HG03095 (cell line): ENCODE results near the gene ANK2.
"Not testable (repeated sequence)": the region's sequence is repeated elsewhere in the genome, so short reads cannot be mapped to it uniquely, and the experiment has no call there.

Source experiments
- ATAC-seq: cut with Tn5 transposase; IDR thresholded peaks from one replicate; pipeline ENCODE4 v1.9.1; 2021; ENCODE audit warnings: moderate library complexity; ENCODE audit not compliant: unreplicated experiment

ANK2 gene

DNA sequence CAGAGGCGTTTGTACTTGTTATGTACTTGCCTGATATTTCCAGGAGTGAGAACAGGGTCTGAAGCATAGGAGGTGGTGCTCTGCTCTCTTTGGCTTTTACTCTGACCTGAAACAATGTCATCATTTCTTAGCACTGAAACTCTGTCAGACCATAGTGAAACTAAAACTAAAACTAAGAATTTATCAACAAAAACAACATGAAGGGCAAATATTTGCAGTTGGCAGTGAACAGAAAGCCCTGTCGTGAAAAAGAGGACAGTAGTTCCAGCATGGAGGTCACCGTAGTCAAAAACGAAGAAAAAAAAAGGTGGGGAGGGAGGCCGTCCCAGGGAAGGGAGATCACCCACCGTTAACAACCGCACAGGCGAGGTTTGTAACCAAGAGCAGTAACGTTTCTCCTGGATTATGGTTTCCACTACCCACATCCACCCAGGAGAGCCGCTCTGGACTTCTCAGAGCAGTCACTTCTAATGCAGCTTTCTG lies 97.5 kb downstream of the ANK2 start:
- peak; percentile 91 for ATAC-seq

DNA sequence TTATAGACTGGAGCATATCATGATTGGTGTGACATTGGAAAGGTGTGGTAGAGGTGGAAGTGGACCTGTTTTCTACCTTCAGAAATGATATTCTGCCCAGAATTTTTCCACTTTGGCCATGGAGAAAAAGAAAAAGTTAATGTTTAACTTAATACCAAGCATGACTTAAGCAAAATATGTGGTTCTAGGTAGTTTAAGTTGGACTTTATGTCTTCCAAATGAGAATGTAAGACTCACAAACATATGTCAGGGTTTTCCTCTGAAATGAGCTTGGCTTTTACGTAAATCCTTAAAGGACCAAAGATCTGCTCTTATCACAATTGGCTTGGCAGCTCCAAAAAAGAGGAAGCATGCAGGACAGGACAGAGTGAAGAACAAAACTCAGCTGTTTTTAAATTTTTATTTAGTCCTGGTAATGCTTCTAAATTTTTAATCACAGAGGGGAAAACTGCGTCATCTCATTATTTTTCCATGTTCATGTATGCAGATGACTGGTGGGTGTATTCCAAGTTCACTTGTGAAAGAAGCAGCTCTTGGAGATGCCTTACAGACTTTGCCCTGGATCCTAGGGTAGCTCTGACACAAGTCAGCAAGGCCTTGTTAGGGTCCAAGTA lies 98.2 kb downstream of the ANK2 start:
- no peak for ATAC-seq

DNA sequence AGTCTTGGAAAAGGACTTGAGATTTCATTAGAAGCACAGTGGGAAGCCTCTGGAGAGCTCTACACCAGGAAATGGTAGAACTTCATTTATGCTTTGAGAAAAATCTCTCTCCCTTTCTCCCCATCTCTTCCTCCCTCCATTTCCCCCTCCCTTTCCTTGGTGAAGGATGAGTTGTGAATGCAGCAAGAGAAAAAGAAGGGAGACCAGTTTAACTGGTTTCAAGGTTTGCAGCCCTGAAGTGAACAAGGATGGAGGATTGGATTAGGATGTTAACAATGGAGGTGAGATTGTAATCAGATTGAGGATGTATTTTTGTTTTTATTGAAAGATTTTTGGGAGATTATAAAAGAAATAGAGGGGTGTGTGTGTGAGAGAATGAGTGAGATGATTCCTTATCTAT lies 99.5 kb downstream of the ANK2 start:
- ATAC-seq = no peak

- no peak for ATAC-seq
These were observed 104.2 kb downstream of the ANK2 start for GRCh38 chr4:113153529-113154101.

DNA sequence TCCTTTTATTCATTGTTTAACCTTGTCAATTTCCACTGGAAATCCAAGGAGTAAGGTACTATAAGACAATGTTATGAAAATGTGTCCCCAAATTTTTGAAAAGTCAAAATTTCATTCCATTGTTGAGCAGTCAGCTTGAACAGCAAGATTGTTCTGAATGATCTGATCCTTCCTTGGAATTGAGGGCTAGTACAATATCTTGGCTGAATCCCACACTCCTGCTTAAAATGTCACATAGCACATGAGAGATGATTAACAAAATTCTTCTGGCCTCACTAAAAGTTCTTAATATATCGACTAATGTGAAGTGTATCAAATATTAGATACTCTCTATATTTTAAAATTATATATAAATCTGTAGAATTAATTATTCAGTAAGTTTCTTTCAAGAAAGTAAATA lies 104.8 kb downstream of the ANK2 start:
- ATAC-seq = no peak

GRCh38 chr4:113157086-113157857 lies 107.8 kb downstream of the ANK2 start:
- no peak for ATAC-seq

GRCh38 chr4:113159942-113160545 lies 110.6 kb downstream of the ANK2 start:
- ATAC-seq = no peak

- no peak for ATAC-seq
These were observed 111.1 kb downstream of the ANK2 start for GRCh38 chr4:113160548-113160947.

DNA sequence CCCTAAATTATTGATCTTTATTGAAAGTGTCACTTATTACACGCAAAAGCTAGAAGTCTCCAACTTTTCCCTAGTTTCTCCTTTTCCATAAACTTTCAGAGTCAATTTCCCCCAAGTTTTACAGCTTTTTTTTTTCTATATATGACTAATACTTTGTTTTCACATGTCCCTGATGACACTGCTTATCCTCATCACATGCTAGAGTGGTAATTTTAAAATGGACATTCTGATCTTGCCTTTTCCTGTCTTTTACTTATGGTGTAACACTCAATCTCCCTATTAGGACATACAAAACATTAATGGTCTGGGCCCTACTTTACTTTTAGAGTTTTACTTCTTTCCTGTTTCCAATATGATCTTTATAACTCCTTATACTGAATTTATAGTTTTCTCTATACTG lies 112.6 kb downstream of the ANK2 start:
- no peak for ATAC-seq

GRCh38 chr4:113169368-113169767 lies 119.9 kb downstream of the ANK2 start:
- ATAC-seq = no peak

DNA sequence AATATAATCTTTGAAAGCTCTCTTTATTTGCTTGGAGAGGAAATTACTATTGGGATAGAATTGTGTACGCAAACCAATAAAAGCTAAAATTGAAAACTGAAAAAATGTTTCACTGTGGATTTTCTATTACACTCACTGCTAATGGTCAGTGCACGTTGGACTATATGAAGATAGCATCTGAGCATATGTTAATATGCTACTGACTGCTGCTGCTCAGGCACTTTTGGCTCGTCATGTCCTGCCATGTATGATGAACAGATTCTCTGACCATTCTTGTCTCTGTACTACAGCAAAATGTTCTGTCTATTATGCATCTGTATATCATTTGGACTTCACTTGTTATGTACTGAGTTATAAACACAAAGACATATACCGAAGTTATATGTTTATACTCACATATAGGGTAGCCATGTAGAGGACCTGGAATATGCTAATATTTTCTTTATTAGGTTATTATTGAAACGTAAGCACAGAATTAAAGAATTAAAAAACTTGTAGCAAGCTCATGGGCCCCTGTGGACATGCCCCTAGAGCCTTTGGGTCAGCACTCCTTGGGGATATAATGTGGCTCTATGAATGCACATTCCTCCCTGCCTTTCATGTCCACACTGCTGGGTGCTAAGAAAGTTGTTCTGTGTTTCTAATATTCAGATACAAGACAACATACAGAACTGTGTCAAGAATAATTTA lies 120.8 kb downstream of the ANK2 start:
- ATAC-seq = no peak

DNA sequence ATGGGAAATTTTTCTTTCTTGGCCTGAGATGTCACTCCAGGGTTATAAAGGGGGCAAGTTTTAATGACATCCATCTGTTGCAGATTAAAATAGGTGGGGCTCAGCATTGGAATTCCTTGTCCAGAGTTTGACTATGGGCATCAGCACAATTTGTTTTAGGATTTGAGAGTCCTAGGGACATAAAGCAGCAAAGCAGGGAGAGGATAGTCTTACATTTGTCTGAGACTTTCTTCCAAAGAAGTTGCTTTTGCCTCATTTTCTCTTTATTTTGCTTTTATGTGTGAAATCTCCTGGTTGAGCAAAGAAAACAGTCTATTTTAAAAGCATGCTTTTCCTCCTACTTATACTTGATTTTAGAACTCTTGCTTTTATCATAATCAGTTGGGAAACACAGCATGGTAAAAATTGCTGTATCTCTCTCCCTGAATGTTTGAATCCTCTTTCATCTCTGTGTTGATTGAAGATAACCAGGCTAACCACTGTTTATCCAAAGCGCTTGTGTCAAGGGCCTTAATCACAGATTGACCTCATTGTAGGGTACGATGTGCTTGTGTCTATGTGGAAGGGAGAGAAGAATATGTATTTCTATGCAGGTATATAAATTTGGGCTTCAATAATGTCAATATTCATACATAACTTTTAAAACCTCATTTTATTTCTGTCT lies 121.5 kb downstream of the ANK2 start:
- ATAC-seq = no peak

DNA sequence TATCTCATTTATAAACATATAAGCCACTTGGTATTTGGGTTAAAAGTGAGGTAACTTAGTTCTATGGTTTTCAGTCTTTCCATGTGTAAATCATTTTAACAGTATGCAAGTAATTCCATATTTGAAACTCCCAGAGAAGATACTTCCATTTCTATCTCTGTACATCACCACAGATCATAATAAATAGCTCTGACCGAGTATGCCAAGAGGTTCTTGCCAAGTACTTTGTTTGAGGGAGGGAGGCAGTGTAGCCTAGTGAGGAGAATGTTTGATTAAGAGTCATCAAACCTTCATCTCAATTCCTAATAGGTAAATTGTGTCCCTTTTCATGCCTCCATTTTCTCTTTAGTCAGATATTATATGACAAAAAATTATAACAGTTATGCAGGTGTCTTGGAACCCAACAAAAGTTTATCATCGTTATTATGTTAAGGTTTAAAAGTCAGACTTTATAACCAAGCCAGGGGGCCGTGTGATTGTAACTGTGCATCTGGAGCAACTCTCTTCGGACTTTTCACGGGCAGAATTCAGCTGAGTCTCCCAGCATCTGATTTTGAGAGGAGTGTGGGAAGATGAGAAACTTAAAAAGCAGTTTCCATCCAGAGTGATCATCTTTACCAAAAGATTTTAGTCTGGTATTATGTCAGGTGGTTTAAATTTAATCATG lies 123.8 kb downstream of the ANK2 start:
- no peak for ATAC-seq

DNA sequence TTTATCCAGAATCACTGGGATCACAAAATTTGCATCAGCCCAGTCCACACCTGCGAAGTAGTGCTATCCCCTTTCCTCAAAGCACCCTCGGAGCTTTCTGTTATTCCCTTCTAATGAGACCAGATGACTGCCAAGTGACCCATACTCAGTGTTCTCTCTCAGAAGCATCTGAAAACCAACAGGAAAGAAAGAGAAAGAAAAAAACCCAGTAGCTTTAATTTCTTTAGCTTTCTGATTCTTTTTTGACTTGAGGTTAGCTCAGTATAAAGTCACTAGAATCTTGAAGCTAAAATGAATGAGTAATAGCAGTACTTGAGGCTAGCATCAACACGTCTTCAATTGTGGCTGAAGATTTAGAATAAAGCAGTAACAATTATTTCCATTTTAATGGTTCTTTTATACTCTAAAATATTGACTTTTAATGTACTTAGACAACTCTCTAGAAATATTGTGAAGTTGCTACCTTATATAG lies 124.4 kb downstream of the ANK2 start:
- ATAC-seq = no peak

GRCh38 chr4:113179091-113179490 lies 129.6 kb downstream of the ANK2 start:
- ATAC-seq = no peak

GRCh38 chr4:113179996-113180395 lies 130.5 kb downstream of the ANK2 start:
- no peak for ATAC-seq

DNA sequence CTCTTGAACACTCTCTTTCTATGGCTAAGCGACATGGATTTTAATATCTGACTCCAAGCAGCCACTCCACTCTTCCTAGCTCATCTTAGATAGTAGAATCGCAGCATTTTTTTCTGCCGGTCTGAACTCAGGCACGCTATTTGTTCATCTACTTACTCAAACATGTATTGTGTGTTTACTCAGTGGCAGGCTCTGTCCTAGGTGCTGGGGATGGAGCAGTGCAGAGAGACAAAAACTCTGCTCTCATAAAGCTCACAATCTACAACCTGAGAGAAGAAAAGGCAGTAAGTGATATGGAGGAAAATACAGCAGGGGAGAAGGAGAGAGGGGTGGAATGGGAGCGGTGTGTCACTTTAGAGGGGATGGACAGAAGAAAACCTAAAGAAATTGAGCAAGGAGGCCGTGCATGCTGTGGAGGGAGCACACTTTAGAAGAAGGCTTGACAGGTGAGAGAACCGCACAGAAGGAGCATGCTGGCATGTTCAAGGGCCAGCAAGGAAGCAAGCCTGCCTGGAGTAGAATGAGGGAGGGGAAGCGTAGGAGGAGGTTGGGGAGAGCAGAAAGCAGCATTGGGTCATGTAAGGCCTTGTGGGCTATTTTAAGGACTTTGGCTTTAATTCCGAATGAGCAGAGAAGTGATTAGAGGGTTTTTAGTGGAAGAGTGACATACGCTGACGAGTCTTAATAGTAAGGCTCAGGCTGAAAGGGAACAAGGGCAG lies 132.0 kb downstream of the ANK2 start:
- no peak for ATAC-seq

DNA sequence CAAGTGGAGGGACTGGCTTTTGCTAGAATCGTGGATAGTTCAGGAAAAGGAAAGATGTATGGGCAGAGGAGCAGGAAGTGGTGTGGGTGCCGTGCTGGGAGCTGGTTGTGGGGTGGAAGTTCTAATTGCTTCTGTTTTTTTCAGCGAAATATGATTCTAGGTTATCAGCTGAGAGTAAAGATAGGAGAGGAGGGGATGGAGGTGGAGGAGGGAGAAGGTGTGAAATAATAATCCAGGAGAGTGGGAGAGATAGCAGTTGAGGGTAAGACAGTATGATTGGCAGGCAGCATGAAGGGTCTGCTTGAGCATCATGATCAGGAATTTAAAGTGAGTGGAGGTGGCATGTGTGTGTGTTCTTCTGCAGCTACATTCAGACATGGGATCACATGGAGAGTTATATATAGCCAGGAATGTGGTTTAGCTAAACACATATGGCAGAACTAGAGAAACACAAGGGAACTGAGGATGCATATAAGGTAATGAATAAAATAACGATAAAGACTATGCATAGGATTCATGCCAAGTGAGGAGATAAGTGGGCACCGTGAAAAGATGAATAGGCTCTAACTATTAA lies 133.7 kb downstream of the ANK2 start:
- ATAC-seq = no peak

GRCh38 chr4:113186220-113186619 lies 136.8 kb downstream of the ANK2 start:
- ATAC-seq = not testable (repeated sequence)
